Activated T-helper 1 cell treated with Interleukin-2 at 50 U/mL for 16 hours (primary cell): ENCODE data around the gene LATS1.
"Not testable (repeated sequence)": the region's sequence is repeated elsewhere in the genome, so short reads cannot be mapped to it uniquely, and the experiment has no call there.

Experiments used
- DNase-seq: peaks from one replicate; pipeline ENCODE4 v3.0.0-alpha.2; 2020; ENCODE audit warnings: low read depth

Gene LATS1

GRCh38 chr6:149728499-149729234 is 10.8 kb upstream of the LATS1 start:
- DNase-seq: no peak

GRCh38 chr6:149727793-149728498 is 10.0 kb upstream of the LATS1 start:
- DNase-seq: no peak

- DNase-seq: no peak
Measured at GRCh38 chr6:149725785-149726184, 7.9 kb upstream of the LATS1 start.

GRCh38 chr6:149723771-149724417 is 6.0 kb upstream of the LATS1 start:
- peak; percentile 23 for DNase-seq

DNA sequence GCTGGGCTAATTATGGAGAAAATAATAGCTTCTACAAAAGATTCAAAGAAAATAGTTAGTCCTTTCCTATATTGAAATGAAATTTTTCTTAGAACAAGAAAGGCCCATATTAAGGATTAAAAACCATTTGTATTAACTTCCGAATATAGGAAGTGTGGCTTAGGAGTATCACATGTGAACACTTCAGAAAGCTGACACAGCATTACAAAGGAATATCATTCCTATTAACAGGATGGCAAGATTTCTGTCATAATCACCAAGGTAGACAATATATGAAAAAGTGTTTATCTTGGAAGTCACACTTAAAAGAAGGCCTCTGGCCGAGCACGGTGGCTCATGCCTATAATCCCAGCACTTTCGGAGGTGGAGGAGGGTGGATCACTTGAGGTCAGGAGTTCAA is 5.4 kb upstream of the LATS1 start:
- DNase-seq: no peak

- DNase-seq: no peak
Measured at GRCh38 chr6:149719531-149719930, 1.6 kb upstream of the LATS1 start.

GRCh38 chr6:149717255-149717587 is 680 bp downstream of the LATS1 start:
- no peak for DNase-seq

- no peak for DNase-seq
Measured at GRCh38 chr6:149716181-149716963, 1.5 kb downstream of the LATS1 start.

- DNase-seq: no peak
Measured at GRCh38 chr6:149714442-149714841, 3.5 kb downstream of the LATS1 start.

GRCh38 chr6:149711711-149712110 is 6.2 kb downstream of the LATS1 start:
- no peak for DNase-seq

DNA sequence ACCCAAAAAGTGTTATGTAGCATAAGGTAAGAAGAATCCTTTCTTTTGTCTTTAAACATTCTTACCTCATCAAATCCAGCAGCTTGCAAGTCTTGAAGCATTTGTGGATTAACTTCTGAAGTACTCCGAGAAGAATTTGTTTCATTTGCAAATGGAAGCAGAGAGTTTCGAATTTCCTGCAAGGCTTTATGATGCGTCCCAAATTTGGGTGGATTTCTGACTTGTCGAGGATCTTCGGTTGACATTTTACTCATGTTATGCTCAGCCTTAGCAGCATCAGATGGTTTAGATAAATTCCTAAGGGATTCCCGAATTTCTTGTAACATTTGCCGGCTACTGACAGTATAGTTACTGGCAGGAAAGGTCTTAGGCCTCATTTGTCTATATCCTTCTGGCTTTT is 16.2 kb downstream of the LATS1 start:
- DNase-seq: no peak

DNA sequence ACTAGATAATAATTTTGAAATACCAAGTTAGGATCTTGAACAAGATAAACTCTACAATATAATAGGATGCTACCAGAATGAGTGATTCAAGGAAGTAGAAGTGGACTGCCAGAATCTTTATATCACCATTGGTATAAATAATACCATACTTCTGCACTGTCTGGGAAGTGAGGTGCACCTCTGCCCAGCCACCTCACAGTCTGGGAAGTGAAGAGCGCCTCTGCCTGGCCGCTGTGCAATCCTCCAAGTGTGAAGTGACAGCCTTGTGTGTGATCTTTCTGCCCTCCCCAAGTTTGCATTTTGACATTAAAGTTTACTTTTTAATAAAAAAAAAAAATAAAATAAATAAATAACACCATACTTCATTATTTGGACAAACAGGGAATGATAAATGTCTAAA is 18.8 kb downstream of the LATS1 start:
- no peak for DNase-seq

GRCh38 chr6:149698175-149698574 is 19.7 kb downstream of the LATS1 start:
- DNase-seq: no peak

- DNase-seq: no peak
Measured at GRCh38 chr6:149696901-149697300, 21.0 kb downstream of the LATS1 start.

DNA sequence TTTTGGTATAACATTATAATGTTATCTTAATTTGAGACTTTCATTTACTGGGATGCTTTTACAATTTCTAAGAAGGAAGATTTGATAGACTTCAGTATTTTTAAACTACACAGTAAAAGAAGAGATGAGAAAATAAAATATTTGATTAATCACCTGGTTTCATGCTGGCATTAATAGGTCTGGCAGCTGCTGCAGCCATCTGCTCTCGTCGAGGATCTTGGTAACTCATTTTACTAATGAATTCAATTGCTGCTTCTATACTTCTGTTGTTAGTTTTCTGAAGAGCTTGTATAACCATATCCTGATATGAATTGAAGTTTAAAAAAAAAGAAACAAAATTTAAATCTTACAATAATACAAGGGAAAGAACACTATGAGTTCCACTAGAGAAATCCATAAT is 23.0 kb downstream of the LATS1 start:
- no peak for DNase-seq

- no peak for DNase-seq
Measured at GRCh38 chr6:149691201-149691600, 26.7 kb downstream of the LATS1 start.

DNA sequence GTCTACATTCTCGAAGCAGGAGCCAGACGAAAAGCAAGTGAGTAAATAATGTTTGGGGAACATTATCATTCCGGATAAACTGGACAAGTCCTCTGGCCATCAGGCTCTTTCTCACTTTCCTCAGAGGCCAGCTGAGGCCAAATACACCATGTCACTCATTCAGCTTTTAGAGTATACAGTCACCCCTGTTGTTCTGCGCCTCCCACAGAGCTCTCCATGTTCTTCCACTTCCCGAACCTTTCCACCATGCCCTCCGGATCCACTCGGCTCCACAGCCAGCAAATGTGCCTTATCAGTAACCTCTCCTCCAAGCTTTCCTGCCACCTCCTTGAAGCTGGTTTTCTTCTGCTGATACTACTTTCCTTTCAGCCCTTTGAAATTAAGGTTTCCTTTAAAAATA is 31.7 kb downstream of the LATS1 start:
- no peak for DNase-seq

DNA sequence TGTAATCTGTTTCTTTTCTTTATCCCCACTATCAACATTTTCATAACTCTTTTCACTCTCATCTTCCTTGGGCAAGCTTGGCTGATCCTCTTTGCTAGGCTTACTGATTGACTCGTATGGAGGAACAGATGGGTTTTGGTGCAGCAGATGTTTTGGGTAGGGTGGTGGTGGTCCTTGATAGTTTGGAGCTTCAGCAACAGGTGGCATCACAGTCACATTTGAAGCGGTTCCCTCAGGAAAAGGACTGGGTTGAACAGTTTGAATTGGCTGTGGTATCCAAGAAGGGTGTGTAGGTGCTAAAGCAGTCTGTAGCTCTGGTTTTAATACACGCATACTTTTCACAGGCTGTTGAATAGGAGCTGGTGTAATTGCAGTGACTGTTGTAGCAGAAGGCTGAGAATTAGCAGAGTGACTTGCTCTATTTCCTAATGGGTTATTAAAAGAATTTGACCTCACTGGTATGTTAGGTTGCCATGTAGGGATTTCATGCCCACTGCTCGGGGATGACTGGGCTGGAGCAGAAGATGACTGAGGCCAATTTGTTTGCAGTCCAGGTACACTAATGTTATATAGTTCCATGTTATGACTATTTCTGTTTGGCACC is 34.5 kb downstream of the LATS1 start:
- no peak for DNase-seq

GRCh38 chr6:149681845-149682244 is 36.1 kb downstream of the LATS1 start:
- not testable (repeated sequence) for DNase-seq

- DNase-seq: no peak
Measured at GRCh38 chr6:149681209-149681608, 36.7 kb downstream of the LATS1 start.

- DNase-seq: no peak
Measured at GRCh38 chr6:149680503-149680902, 37.4 kb downstream of the LATS1 start.

DNA sequence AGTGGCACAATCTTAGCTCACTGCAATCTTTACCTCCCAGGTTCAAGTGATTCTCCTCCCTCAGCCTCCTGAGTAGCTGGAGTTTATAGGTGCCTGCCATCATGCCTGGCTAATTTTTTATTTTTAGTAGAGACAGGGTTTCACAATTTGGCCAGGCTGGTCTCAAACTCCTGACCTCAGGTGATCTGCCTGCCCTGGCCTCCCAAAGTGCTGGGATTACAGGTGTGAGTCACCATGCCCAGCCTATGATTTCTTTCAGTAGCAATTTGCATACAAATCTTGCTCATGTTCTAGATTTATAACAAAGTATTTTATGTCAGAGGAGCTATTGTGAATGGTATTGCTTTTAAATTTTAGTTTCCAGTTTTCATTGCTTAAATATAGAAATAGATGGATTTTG is 45.6 kb downstream of the LATS1 start:
- DNase-seq: not testable (repeated sequence)
